ENCODE results near the gene CEP295NL.

CEP295NL gene

GRCh38 chr17:78924481-78925151 is 21.6 kb upstream of the CEP295NL start:
- Histone ChIP-seq H3K4me3 (replicated peaks; ENCODE audit: low read depth, low read length) (no peak overlapping the region), H3K27me3 (replicated peaks; ENCODE audit: control insufficient read depth, insufficient read depth, low read length) (peaks cover 2% of the 10 kb centered on the region), H3K36me3 (ENCODE audit: control insufficient read depth, insufficient read depth, low read length) (no peaks in the 10 kb centered on the region)
- no peak for DNase-seq (ENCODE audit: extremely low read depth, insufficient read length)
- TF ChIP-seq, protein P1, sequence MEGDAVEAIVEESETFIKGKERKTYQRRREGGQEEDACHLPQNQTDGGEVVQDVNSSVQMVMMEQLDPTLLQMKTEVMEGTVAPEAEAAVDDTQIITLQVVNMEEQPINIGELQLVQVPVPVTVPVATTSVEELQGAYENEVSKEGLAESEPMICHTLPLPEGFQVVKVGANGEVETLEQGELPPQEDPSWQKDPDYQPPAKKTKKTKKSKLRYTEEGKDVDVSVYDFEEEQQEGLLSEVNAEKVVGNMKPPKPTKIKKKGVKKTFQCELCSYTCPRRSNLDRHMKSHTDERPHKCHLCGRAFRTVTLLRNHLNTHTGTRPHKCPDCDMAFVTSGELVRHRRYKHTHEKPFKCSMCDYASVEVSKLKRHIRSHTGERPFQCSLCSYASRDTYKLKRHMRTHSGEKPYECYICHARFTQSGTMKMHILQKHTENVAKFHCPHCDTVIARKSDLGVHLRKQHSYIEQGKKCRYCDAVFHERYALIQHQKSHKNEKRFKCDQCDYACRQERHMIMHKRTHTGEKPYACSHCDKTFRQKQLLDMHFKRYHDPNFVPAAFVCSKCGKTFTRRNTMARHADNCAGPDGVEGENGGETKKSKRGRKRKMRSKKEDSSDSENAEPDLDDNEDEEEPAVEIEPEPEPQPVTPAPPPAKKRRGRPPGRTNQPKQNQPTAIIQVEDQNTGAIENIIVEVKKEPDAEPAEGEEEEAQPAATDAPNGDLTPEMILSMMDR (IDR thresholded peaks at IDR 0.05; ENCODE audit: insufficient read depth, low read length, poor library complexity, severe bottlenecking), result no peak

DNA sequence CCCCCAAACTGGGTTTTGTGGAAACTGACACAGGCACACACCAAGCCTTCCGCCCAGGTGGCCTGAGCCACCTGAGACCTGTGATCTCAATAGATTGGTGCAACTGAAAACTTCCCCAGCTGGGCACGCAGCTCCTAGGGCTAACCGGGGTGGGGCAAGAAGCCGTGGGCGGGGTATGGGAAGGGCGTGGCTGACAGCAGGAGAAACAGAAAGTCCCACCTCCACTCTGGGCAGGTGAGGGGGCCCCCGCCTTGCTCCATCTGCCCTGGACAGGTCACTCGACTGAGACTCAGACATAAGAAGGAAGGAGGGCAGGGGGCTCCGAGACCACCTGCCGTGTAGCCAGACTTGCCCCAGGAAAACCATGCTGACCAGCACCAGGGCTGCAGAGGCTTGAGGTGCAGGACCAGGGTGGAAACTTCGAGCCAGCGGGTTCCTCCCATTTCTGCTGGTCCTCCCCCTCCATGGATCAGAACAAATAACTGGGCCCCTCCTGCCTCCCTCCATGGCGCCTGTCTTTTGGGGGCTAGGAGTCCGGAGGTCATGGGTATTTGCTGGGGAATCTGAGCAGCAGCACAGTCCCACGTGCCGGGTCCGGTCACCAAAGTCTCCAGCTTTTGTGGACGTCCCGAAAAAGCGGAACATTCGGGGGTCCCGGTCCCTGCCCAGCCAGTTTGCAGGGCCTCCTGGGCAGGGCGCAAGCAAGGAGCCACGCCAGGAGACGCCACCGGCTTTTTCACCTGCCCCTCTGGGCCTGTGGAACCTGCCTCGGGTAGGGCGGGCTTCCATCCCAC is 20.9 kb upstream of the CEP295NL start:
- Histone ChIP-seq H3K36me3 (ENCODE audit: control insufficient read depth, insufficient read depth, low read length) (no peaks in the 10 kb centered on the region), H3K27me3 (replicated peaks; ENCODE audit: control insufficient read depth, insufficient read depth, low read length) (peaks cover 2% of the 10 kb centered on the region), H3K4me3 (replicated peaks; ENCODE audit: low read depth, low read length) (peak overlapping the region; percentile 29; the same call in 1 of the 2 replicates)
- TF ChIP-seq, protein P1 (IDR thresholded peaks at IDR 0.05; ENCODE audit: insufficient read depth, low read length, poor library complexity, severe bottlenecking), result no peak
- DNase-seq (ENCODE audit: extremely low read depth, insufficient read length), result peak; percentile 62

GRCh38 chr17:78922816-78923498 is 20.0 kb upstream of the CEP295NL start:
- DNase-seq (ENCODE audit: extremely low read depth, insufficient read length), result no peak
- no peaks in the 10 kb centered on the region for H3K36me3 ChIP-seq (ENCODE audit: control insufficient read depth, insufficient read depth, low read length)
- TF ChIP-seq, protein P1 (IDR thresholded peaks at IDR 0.05; ENCODE audit: insufficient read depth, low read length, poor library complexity, severe bottlenecking), result no peak
- H3K27me3 ChIP-seq (replicated peaks; ENCODE audit: control insufficient read depth, insufficient read depth, low read length), result no peaks in the 10 kb centered on the region; the same call in 1 of the 2 replicates
- no peak overlapping the region for H3K4me3 ChIP-seq (replicated peaks; ENCODE audit: low read depth, low read length)

- TF ChIP-seq, protein P1 (IDR thresholded peaks at IDR 0.05; ENCODE audit: insufficient read depth, low read length, poor library complexity, severe bottlenecking), result no peak
- no peaks in the 10 kb centered on the region for H3K36me3 ChIP-seq (ENCODE audit: control insufficient read depth, insufficient read depth, low read length)
- H3K4me3 ChIP-seq (replicated peaks; ENCODE audit: low read depth, low read length), result no peak overlapping the region
- no peak for DNase-seq (ENCODE audit: extremely low read depth, insufficient read length)
- no peaks in the 10 kb centered on the region; the same call in 1 of the 2 replicates for H3K27me3 ChIP-seq (replicated peaks; ENCODE audit: control insufficient read depth, insufficient read depth, low read length)
Observed at GRCh38 chr17:78921437-78921971, 18.5 kb upstream of the CEP295NL start.

DNA sequence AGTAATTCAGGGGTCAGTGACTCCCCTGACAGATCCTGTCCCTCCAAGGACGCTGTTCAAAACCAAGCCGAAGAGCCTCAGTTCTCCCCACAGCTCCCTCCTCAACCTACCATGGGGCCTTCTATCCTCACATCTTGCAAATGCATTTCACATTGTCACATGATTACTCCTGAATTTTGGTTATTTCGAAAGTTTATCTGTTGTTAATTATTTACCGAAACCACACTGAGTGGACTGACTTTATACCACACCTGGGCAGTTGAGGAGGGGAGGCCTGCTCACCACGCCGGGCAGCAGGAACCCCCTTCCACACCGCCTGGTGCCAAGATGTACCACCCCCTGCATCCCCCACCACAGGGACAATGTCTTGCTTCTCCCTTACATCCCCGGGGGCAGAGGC is 17.5 kb upstream of the CEP295NL start:
- TF ChIP-seq, protein P1 (IDR thresholded peaks at IDR 0.05; ENCODE audit: insufficient read depth, low read length, poor library complexity, severe bottlenecking), result no peak
- Histone ChIP-seq H3K27me3 (replicated peaks; ENCODE audit: control insufficient read depth, insufficient read depth, low read length) (no peaks in the 10 kb centered on the region; the same call in none of the 2 replicates), H3K36me3 (ENCODE audit: control insufficient read depth, insufficient read depth, low read length) (no peaks in the 10 kb centered on the region), H3K4me3 (replicated peaks; ENCODE audit: low read depth, low read length) (no peak overlapping the region)
- no peak for DNase-seq (ENCODE audit: extremely low read depth, insufficient read length)

Measured in GM06990 (cell line).